ENCODE measurements around the gene NCKAP5. TPM values are rescaled to one million over a fixed set of nuclear protein-coding genes. Genes with fewer than 3 reads are reported as not detected.

Gene NCKAP5
- total and polyA plus RNA-seq, 2 of the 8 experiments (the other 6 are each of a cell fraction or from before 2014, with no cell fraction given): 0.27 to 0.86 TPM

- DNase-seq (ENCODE audit: low read depth in 1 of 2, low spot score in 2 of 2) (no peak), FAIRE-seq (no peak)
- no peak overlapping the region for H4K8ac ChIP-seq (ENCODE audit: extremely low read depth, insufficient read depth, low read length)
- ChIA-PET CTCF (ENCODE audit: partially characterized antibody) (interaction anchor here (1.7 kb wide), 1 partner anchor 13 kb away, joined by 5 read pairs; no protein-coding TSS in a partner anchor), POLR2A (ENCODE audit: partially characterized antibody) (no interaction called here)
- no peak overlapping the region for H3K4ac ChIP-seq (replicated peaks; ENCODE audit: insufficient read length, low read depth, low read length)
- H4K5ac ChIP-seq (ENCODE audit: insufficient read length, low read depth, low read length): no peak overlapping the region
- H3K23ac ChIP-seq (ENCODE audit: insufficient read length): no peak overlapping the region
- H4K91ac ChIP-seq (replicated peaks; ENCODE audit: insufficient read length, low read length): no peak overlapping the region
- no peaks in the 10 kb centered on the region for H3K23me2 ChIP-seq (ENCODE audit: low read depth, low read length)
- no peak overlapping the region for H2BK5ac ChIP-seq (ENCODE audit: low read depth, low read length)
- H3K79me1 ChIP-seq (ENCODE audit: low read depth, low read length): no peaks in the 10 kb centered on the region
- no peak overlapping the region for H3K9ac ChIP-seq (replicated peaks in 1 of 4; ENCODE audit: extremely low read depth in 1 of 4, low read depth in 3 of 4, low read length in 3 of 4)
- H2AFZ ChIP-seq (ENCODE audit: low read length): peak overlapping the region; percentile 85
- H3K4me1 ChIP-seq (replicated peaks in 1 of 4; ENCODE audit: control insufficient read depth in 3 of 4, insufficient read depth in 4 of 4, low read length in 3 of 4): peaks cover 0 to 2% (median 0%) of the 10 kb centered on the region in 4 experiments; a peak in 1 of 7 replicates
- WGBS, 2 experiments (ENCODE audit: extremely low coverage in 1 of 2, insufficient coverage in 1 of 2, insufficient read length in 1 of 2, insufficient replicate concordance in 2 of 2, low coverage in 1 of 2, low lambda C conversion rate in 2 of 2, missing lambda C conversion rate in 1 of 2): 79% methylated on average over 7 of the region's 7 CpGs; no CpG with 5 or more reads in 1 of the 2 experiments
- H2BK15ac ChIP-seq (ENCODE audit: low read length): no peak overlapping the region
- no peaks in the 10 kb centered on the region for H3K27me3 ChIP-seq (replicated peaks in 1 of 4; ENCODE audit: control insufficient read depth in 3 of 4, extremely low read depth in 1 of 4, insufficient read depth in 3 of 4, low read length in 3 of 4)
- H3K56ac ChIP-seq (replicated peaks; ENCODE audit: insufficient read length, low read depth, low read length): no peak overlapping the region
- no peaks in the 10 kb centered on the region for H3K79me2 ChIP-seq (ENCODE audit: control insufficient read depth in 1 of 2, insufficient read depth in 2 of 2, low read length in 2 of 2)
- H2BK12ac ChIP-seq (ENCODE audit: low read depth, low read length): no peak overlapping the region
- no peaks in the 10 kb centered on the region for H4K20me1 ChIP-seq (replicated peaks in 1 of 2; ENCODE audit: control insufficient read depth in 1 of 2, insufficient read depth in 2 of 2, low read length in 2 of 2)
- peaks cover 0 to 2% of the 10 kb centered on the region in 2 experiments; a peak in 1 of 4 replicates for H3K9me3 ChIP-seq (ENCODE audit: insufficient read depth in 2 of 2, low read depth in 1 of 2, low read length in 1 of 2)
- no peak overlapping the region for H2BK20ac ChIP-seq (ENCODE audit: low read length)
- H3K4me3 ChIP-seq (ENCODE audit: extremely low read depth in 1 of 4, insufficient read depth in 2 of 4, low read depth in 3 of 4, low read length in 4 of 4): no peak overlapping the region
- no peak overlapping the region for H2AK5ac ChIP-seq (ENCODE audit: low read depth, low read length)
- H3K4me2 ChIP-seq (ENCODE audit: insufficient read depth in 1 of 2, low read depth in 2 of 2, low read length in 2 of 2): no peak overlapping the region
- no peak overlapping the region for H3K14ac ChIP-seq (ENCODE audit: insufficient read length)
- H3K27ac ChIP-seq (ENCODE audit: low read depth, low read length): no peak overlapping the region
- H2BK120ac ChIP-seq (replicated peaks; ENCODE audit: low read depth, low read length): no peak overlapping the region
- no peaks in the 10 kb centered on the region for H3K36me3 ChIP-seq (ENCODE audit: control insufficient read depth in 2 of 4, insufficient read depth in 4 of 4, low read length in 3 of 4)
- H3K18ac ChIP-seq (ENCODE audit: extremely low read depth, low read length): no peak overlapping the region
- TF ChIP-seq SAP30 (IDR thresholded peaks at IDR 0.05; ENCODE audit: insufficient read depth, insufficient replicate concordance, low read length) (no peak), MAFK (IDR thresholded peaks at IDR 0.05; ENCODE audit: low read depth, low read length) (peak; percentile 38; the same call in 1 of the 2 replicates), TAF7 (optimal IDR thresholded peaks at IDR 0.05; ENCODE audit: borderline replicate concordance, low read depth, low read length) (no peak), EP300 (IDR thresholded peaks at IDR 0.05; ENCODE audit: borderline replicate concordance in 1 of 2, low read depth in 2 of 2, low read length in 2 of 2) (no peak), BACH1 (IDR thresholded peaks at IDR 0.05; ENCODE audit: low read length) (peak; percentile 68)
Measured at GRCh38 chr2:132816234-132816633, 752.0 kb downstream of the NCKAP5 start.
